HepG2 (cell line): ENCODE measurements around the gene SMPX. TPM values are rescaled to one million over a fixed set of nuclear protein-coding genes. Genes with fewer than 3 reads are reported as not detected.

Experiments used
- ATAC-seq: fragments of 200-7000 bp; cut with Tn5 transposase; 3 replicates; pipeline ENCODE4 v1.9.1; 2020; ENCODE audit warnings: mild to moderate bottlenecking, moderate library complexity
- BruUV-seq: library from RNA; stranded (reverse); fragments of 400-500 nt; replicated peaks from 2 replicates; lab custom pipeline; 2021; lab: Mats Ljungman, UMichigan
- CTCF ChIA-PET: fragments of 300-600 bp; formaldehyde crosslinking; extraction: SDS; loops from one replicate; lab custom pipeline; 2021; ENCODE audit warnings: low total read pairs, inconsistent platforms, low intra/inter-chr PET ratio; lab: Yijun Ruan, JAX
- POLR2A ChIA-PET: fragments of 350-600 bp; sonication (Branson Sonifier 250); formaldehyde crosslinking; loops from one replicate; lab custom pipeline; 2020; ENCODE audit warnings: antibody characterized with exemption, inconsistent platforms; lab: Yijun Ruan, JAX
- DNase-seq: peaks from one replicate; pipeline ENCODE4 v3.0.0-alpha.2; 2015; ENCODE audit warnings: low spot score
- FAIRE-seq: peaks from 3 replicates; lab custom pipeline; 2011; peaks lifted over from hg19 to GRCh38; lab: Jason Lieb, UNC
- H2AFZ ChIP-seq: one replicate; pipeline ENCODE4 v1.6.1; 2011; ENCODE audit warnings: low read length, inconsistent platforms
- H3K27ac ChIP-seq: fragments of 300-600 bp; 3 replicates; pipeline ENCODE4 v1.8.0; 2011; ENCODE audit warnings: mixed run types, mild to moderate bottlenecking, mixed read lengths, low read length, inconsistent platforms; ENCODE audit not compliant: insufficient read depth; ENCODE audit errors: extremely low read length
- H3K27me3 ChIP-seq, 2 experiments: fragments of 200-600 bp in 1 of 2; 2 replicates in 1 of 2; 3 replicates in 1 of 2; pipeline versions ENCODE4 v1.6.0 to v1.8.0; 2011; ENCODE audit warnings: low read length in 2 of 2, mild to moderate bottlenecking in 2 of 2, moderate library complexity in 2 of 2, inconsistent platforms in 1 of 2; ENCODE audit not compliant: insufficient read depth in 2 of 2, control insufficient read depth in 1 of 2
- H3K36me3 ChIP-seq, 2 experiments: fragments of 200-600 bp in 1 of 2; replicated peaks in 1 of 2; 2 replicates in 1 of 2; 3 replicates in 1 of 2; pipeline versions ENCODE4 v1.5.1 to v1.8.0; 2011; ENCODE audit warnings: low read length in 2 of 2, inconsistent platforms in 1 of 2; ENCODE audit not compliant: insufficient read depth in 2 of 2, control insufficient read depth in 1 of 2
- H3K4me1 ChIP-seq: 2 replicates; pipeline ENCODE4 v1.5.1; 2012; ENCODE audit warnings: low read length, inconsistent platforms; ENCODE audit not compliant: insufficient read depth
- H3K4me2 ChIP-seq: 2 replicates; pipeline ENCODE4 v1.6.0; 2011; ENCODE audit warnings: low read depth, low read length, inconsistent platforms
- H3K4me3 ChIP-seq, 3 experiments: fragments of 200-600 bp in 1 of 3; sonication (generic), shearing (Covaris generic) in 1 of 3; replicated peaks in 1 of 3; 2 replicates each; pipeline ENCODE4 v1.5.1; 2011 to 2016; ENCODE audit warnings: low read length in 3 of 3, inconsistent platforms in 2 of 3, low read depth in 2 of 3, mild to moderate bottlenecking in 2 of 3, control low read depth in 1 of 3, mixed read lengths in 1 of 3; ENCODE audit not compliant: insufficient read depth in 1 of 3
- H3K79me2 ChIP-seq: one replicate; pipeline ENCODE4 v1.6.1; 2011; ENCODE audit warnings: low read length, inconsistent platforms; ENCODE audit not compliant: insufficient read depth
- H3K9ac ChIP-seq: 2 replicates; pipeline ENCODE4 v1.6.0; 2011; ENCODE audit warnings: mild to moderate bottlenecking, low read depth, low read length, inconsistent platforms; ENCODE audit not compliant: insufficient read depth
- H3K9me3 ChIP-seq: 2 replicates; pipeline ENCODE4 v1.5.1; 2012; ENCODE audit warnings: mild to moderate bottlenecking, low read length
- H4K20me1 ChIP-seq: 2 replicates; pipeline ENCODE4 v1.6.0; 2011; ENCODE audit warnings: inconsistent platforms, mild to moderate bottlenecking, low read length, moderate library complexity; ENCODE audit not compliant: insufficient read depth
- GATA4 ChIP-seq: sonication (generic); IDR thresholded peaks from 2 replicates; pipeline ENCODE4 v1.6.1; 2016; ENCODE audit warnings: antibody characterized with exemption, low read depth, borderline replicate concordance
- KLF16 ChIP-seq, 2 experiments: sonication (generic) in 1 of 2; formaldehyde crosslinking in 1 of 2; IDR thresholded peaks; 2 replicates each; pipeline versions ENCODE4 v1.6.1 to v1.8.0; 2016 to 2023; ENCODE audit warnings: missing genetic modification reagents in 2 of 2, missing compliant biosample characterization in 1 of 2
- MXD4 ChIP-seq: IDR thresholded peaks from 2 replicates; pipeline ENCODE4 v1.6.1; 2016; ENCODE audit warnings: mild to moderate bottlenecking, missing biosample characterization, missing genetic modification reagents
- NCOA2 ChIP-seq: sonication (generic); formaldehyde crosslinking; IDR thresholded peaks from 2 replicates; pipeline ENCODE4 v1.8.0; 2022; ENCODE audit warnings: inconsistent platforms
- NCOA5 ChIP-seq: sonication (generic); formaldehyde crosslinking; IDR thresholded peaks from 2 replicates; pipeline ENCODE4 v1.4.0; 2020; ENCODE audit warnings: missing genetic modification reagents
- NFKBIZ ChIP-seq: IDR thresholded peaks from 2 replicates; pipeline ENCODE4 v1.6.1; 2018; ENCODE audit warnings: missing genetic modification reagents, missing compliant biosample characterization
- POLR2AphosphoS5 ChIP-seq: IDR thresholded peaks from 2 replicates; pipeline ENCODE4 v1.6.1; 2012; ENCODE audit warnings: low read depth, low read length
- RERE ChIP-seq: IDR thresholded peaks from 2 replicates; pipeline ENCODE4 v1.6.1; 2016; ENCODE audit warnings: low read depth, missing genetic modification reagents, missing compliant biosample characterization
- SMARCE1 ChIP-seq: fragments of 450-650 bp; IDR thresholded peaks from 2 replicates; pipeline ENCODE4 v1.6.1; 2017; ENCODE audit warnings: borderline replicate concordance
- ZNF335 ChIP-seq: sonication (generic); formaldehyde crosslinking; IDR thresholded peaks from 2 replicates; pipeline ENCODE4 v1.4.0; 2020; ENCODE audit warnings: missing genetic modification reagents
- ZNF672 ChIP-seq: sonication (generic); formaldehyde crosslinking; IDR thresholded peaks from 2 replicates; pipeline ENCODE4 v1.8.1; 2022; ENCODE audit warnings: missing genetic modification reagents
- WGBS: methylation state at CpG from one replicate; pipeline ENCODE4 v1.1.6; 2017; ENCODE audit warnings: low lambda C conversion rate; 5-methylcytosine and 5-hydroxymethylcytosine counted together
- in situ Hi-C: cut with HindIII; loops from 2 replicates; pipeline ENCODE4 v1.10.0; 2017; ENCODE audit warnings: low pct_unique_long_range_greater_than_20kb; ENCODE audit not compliant: extremely low pct_ligation_motif_present
- intact Hi-C: fragments of 100-400 bp; cut with micrococcal nuclease; formaldehyde crosslinking; loops from one replicate; pipeline ENCODE4 v1.10.0; 2022; ENCODE audit not compliant: unreplicated experiment
- polyA plus RNA-seq, 8 experiments: library from polyadenylated mRNA; depleted of rRNA in 3 of 8; stranded (reverse) in 7 of 8; unstranded in 1 of 8; fragments of >200 nt; fragmentation: Illumina TruSeq in 4 of 8; extraction: Trizol in 4 of 8; gene quantifications; 2 replicates each; pipeline versions ENCODE4 v1.2.1 to v1.2.3, GENCODE V29; 2011 to 2016; ENCODE audit warnings: low read depth in 4 of 8, missing spikeins in 1 of 8, mixed read lengths in 1 of 8; ENCODE audit not compliant: insufficient read depth in 1 of 8
- total RNA-seq, 5 experiments: library from RNA; depleted of rRNA; stranded (reverse); fragments of >200 nt; fragmentation: Illumina TruSeq; extraction: Trizol; gene quantifications; 2 replicates each; pipeline ENCODE4 v1.2.3, GENCODE V29; 2016; ENCODE audit warnings: low read depth in 1 of 5
- TF ChIP-seq, protein P1 (sequence below): IDR thresholded peaks from 2 replicates; pipeline ENCODE4 v1.6.1; 2016
- TF ChIP-seq, protein P2 (sequence below): sonication (generic); formaldehyde crosslinking; IDR thresholded peaks from 2 replicates; pipeline ENCODE4 v1.5.0; 2020; ENCODE audit warnings: mild to moderate bottlenecking, low read depth, missing genetic modification reagents, borderline replicate concordance

SMPX gene
- total and polyA plus RNA-seq, 2 of the 13 experiments (the other 11 are each of a cell fraction or from before 2014, with no cell fraction given) = 0.95 to 1.8 TPM

- no peak overlapping the region for H2AFZ ChIP-seq
- no peak overlapping the region for H3K9ac ChIP-seq
- CTCF ChIA-PET = no interaction called here
- no peak overlapping the region for H3K27ac ChIP-seq
- FAIRE-seq (no peak), ATAC-seq (no peak), DNase-seq (no peak)
- POLR2A ChIA-PET = no interaction called here
- no peak for TF ChIP-seq NCOA5 (CRISPR knock-in tag)
- TF ChIP-seq KLF16 (CRISPR knock-in tag; IDR thresholded peaks at IDR 0.05) = no peak
- BruUV-seq = no TSS peak
- H3K4me2 ChIP-seq = no peak overlapping the region
- WGBS = 80% methylated on average over 2 of the region's 2 CpGs
- no peaks in the 10 kb centered on the region for H3K36me3 ChIP-seq
- H3K27me3 ChIP-seq = no peaks in the 10 kb centered on the region
- H3K79me2 ChIP-seq = no peaks in the 10 kb centered on the region
- in situ Hi-C loops = no loop called here
- H4K20me1 ChIP-seq = no peaks in the 10 kb centered on the region
- H3K9me3 ChIP-seq = no peaks in the 10 kb centered on the region
- no peak overlapping the region for H3K4me3 ChIP-seq
- intact Hi-C loops = no loop called here
- no peaks in the 10 kb centered on the region for H3K4me1 ChIP-seq
These were observed 46.1 kb downstream of the SMPX start for GRCh38 chrX:21711848-21712197.

DNA sequence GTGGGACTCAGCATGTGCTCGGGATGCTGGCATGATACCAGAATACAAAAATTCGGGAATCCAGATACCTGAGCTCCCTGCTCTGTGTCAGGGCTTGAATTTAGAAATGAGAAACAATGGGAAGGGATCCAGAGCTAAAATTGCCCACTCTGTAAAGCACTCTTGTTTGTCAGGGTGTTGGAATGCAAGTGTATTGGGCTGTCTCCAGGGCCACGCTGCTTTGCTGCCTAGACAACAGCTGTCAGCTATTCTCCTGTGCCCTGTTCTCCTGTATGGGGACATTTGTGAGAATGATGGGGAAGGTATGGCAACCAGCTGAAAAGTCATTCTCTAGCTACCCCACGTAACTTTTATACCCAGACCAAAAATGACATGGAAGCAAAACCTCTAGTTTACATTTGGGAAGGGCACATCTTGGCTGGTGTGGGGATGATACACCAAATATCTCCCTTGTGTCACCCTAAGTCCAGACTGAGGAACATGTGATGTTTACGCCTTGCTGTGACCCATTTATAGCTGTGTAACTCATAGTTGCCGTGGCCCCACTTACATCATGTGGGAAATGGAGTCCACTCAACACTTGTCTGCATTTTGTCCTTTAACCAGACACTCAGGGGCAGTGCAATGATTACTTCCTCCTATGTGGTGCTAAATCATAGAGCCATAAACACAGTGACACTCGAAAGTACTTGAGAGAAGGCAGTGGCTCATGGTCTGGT, 46.6 kb downstream of the SMPX start:
- BruUV-seq = no TSS peak
- in situ Hi-C loops = no loop called here
- Histone ChIP-seq H3K9ac (no peak overlapping the region), H4K20me1 (no peaks in the 10 kb centered on the region), H3K36me3 (no peaks in the 10 kb centered on the region), H3K79me2 (no peaks in the 10 kb centered on the region), H3K27ac (no peak overlapping the region), H3K4me1 (no peaks in the 10 kb centered on the region), H2AFZ (no peak overlapping the region), H3K9me3 (no peaks in the 10 kb centered on the region), H3K4me2 (no peak overlapping the region), H3K27me3 (no peaks in the 10 kb centered on the region), H3K4me3 (no peak overlapping the region)
- FAIRE-seq = no peak
- POLR2A ChIA-PET = no interaction called here
- intact Hi-C loops = no loop called here
- no peak for DNase-seq
- no peak for ATAC-seq
- WGBS = 80% methylated on average over 1 of the region's 7 CpGs
- CTCF ChIA-PET = no interaction called here
- TF ChIP-seq SMARCE1 (no peak), ZNF335 (CRISPR knock-in tag) (no peak), RERE (no peak), ZNF672 (CRISPR knock-in tag) (no peak), GATA4 (no peak), NFKBIZ (CRISPR knock-in tag) (no peak), MXD4 (CRISPR knock-in tag) (no peak), POLR2AphosphoS5 (no peak), NCOA2 (CRISPR knock-in tag) (no peak)
- TF ChIP-seq, protein P1, sequence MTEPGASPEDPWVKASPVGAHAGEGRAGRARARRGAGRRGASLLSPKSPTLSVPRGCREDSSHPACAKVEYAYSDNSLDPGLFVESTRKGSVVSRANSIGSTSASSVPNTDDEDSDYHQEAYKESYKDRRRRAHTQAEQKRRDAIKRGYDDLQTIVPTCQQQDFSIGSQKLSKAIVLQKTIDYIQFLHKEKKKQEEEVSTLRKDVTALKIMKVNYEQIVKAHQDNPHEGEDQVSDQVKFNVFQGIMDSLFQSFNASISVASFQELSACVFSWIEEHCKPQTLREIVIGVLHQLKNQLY (CRISPR knock-in tag) = no peak
- TF ChIP-seq, protein P2, sequence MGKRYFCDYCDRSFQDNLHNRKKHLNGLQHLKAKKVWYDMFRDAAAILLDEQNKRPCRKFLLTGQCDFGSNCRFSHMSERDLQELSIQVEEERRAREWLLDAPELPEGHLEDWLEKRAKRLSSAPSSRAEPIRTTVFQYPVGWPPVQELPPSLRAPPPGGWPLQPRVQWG (CRISPR knock-in tag) = no peak
